IPS-18a (cell line): ENCODE results near the gene DFFB.

Experiments
- H3K27ac ChIP-seq: one replicate; pipeline ENCODE4 v1.5.1; 2013; ENCODE audit warnings: low read length
- H3K27me3 ChIP-seq: one replicate; pipeline ENCODE4 v1.6.1; 2013; ENCODE audit warnings: mild to moderate bottlenecking, low read length; ENCODE audit not compliant: control insufficient read depth, insufficient read depth
- H3K36me3 ChIP-seq: one replicate; pipeline ENCODE4 v1.6.1; 2013; ENCODE audit warnings: low read depth, low read length; ENCODE audit not compliant: control insufficient read depth
- H3K4me1 ChIP-seq: one replicate; pipeline ENCODE4 v1.6.1; 2013; ENCODE audit warnings: low read depth, low read length; ENCODE audit not compliant: control insufficient read depth
- H3K4me3 ChIP-seq: one replicate; pipeline ENCODE4 v1.5.1; 2013; ENCODE audit warnings: low read length
- H3K9ac ChIP-seq: one replicate; pipeline ENCODE4 v1.6.1; 2013; ENCODE audit warnings: mild to moderate bottlenecking, low read length, moderate library complexity
- H3K9me3 ChIP-seq: one replicate; pipeline ENCODE4 v1.6.1; 2013; ENCODE audit warnings: low read depth, low read length; ENCODE audit not compliant: control insufficient read depth

The DFFB gene

GRCh38 chr1:3857791-3858129 is 484 bp downstream of the DFFB start:
- H3K27ac ChIP-seq: no peak overlapping the region

GRCh38 chr1:3858231-3858981 is 1.1 kb downstream of the DFFB start:
- Histone ChIP-seq H3K4me3 (peak overlapping the region; percentile 86), H3K27ac (no peak overlapping the region), H3K36me3 (no peaks in the 10 kb centered on the region), H3K27me3 (peaks cover 33% of the 10 kb centered on the region), H3K9me3 (no peaks in the 10 kb centered on the region), H3K9ac (no peak overlapping the region), H3K4me1 (peaks cover 5% of the 10 kb centered on the region)

More at GRCh38 chr1:3857791-3858129, 484 bp downstream of the DFFB start:
- Histone ChIP-seq H3K9me3 (no peaks in the 10 kb centered on the region), H3K36me3 (no peaks in the 10 kb centered on the region), H3K4me1 (peaks cover 5% of the 10 kb centered on the region), H3K27me3 (peaks cover 33% of the 10 kb centered on the region), H3K9ac (peak overlapping the region; percentile 30), H3K4me3 (peak overlapping the region; percentile 86)

DNA sequence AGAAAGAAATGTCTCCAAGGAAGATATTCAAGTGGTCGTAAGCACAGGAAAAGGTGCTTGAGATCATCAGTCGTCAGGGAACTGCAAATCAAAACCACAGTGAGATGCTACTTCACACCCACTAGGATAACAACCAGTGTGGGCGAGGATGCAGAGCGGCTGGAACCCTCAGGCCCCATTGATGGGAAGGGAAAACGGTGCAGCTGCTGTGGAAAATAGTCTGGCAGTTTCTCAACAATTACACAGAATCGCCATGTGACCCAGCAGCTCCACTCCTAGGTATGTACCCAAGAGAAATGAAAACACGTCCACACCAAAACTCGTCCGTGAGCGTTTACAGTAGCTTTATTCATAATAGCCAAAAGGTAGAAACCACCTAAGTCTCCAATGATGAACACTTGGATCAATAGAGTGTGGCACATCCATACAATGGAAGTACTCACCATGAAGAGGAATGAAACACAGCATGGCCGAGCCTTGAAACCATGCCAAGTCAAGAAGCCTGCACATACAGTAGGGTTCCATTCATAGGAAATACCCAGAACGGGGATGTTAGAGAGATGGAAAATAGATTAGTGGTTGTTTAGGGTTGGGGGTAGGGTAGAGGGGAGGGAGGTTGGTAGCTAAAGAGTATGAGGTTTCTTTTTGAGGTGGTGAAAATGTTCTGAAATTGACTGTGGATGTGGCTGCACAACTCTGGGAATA is 6.1 kb downstream of the DFFB start:
- Histone ChIP-seq H3K9ac (no peak overlapping the region), H3K36me3 (no peaks in the 10 kb centered on the region), H3K4me1 (no peaks in the 10 kb centered on the region), H3K27me3 (peaks cover 16% of the 10 kb centered on the region), H3K9me3 (no peaks in the 10 kb centered on the region), H3K27ac (no peak overlapping the region), H3K4me3 (no peak overlapping the region)

GRCh38 chr1:3864884-3865283 is 7.6 kb downstream of the DFFB start:
- Histone ChIP-seq H3K27me3 (peaks cover under 1% of the 10 kb centered on the region), H3K9me3 (no peaks in the 10 kb centered on the region), H3K9ac (no peak overlapping the region), H3K27ac (no peak overlapping the region), H3K36me3 (no peaks in the 10 kb centered on the region), H3K4me1 (no peaks in the 10 kb centered on the region), H3K4me3 (no peak overlapping the region)

DNA sequence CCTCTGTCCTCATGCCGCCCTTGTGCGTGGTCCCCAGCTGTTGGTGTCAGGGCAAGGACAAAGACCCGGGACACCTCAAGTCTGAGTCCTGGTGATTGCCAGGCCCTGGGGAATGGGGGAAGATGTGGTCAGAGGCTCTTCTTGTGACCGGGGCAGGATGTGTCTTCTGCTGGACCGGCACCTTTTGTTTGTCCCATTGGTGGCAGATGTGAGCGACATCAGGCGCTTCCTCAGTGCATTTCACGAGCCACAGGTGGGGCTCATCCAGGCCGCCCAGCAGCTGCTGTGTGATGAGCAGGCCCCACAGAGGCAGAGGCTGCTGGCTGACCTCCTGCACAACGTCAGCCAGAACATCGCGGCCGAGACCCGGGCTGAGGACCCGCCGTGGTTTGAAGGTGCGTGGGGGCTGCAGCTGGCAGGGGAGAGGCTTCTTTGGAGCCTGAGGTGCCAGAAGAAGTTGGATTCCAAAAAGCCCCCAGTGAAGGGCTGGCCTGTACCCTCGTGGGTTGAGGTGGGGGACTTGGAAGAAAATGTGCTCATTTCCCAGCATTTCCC is 8.4 kb downstream of the DFFB start:
- no peaks in the 10 kb centered on the region for H3K36me3 ChIP-seq
- H3K4me1 ChIP-seq: no peaks in the 10 kb centered on the region
- H3K27ac ChIP-seq: no peak overlapping the region
- H3K9me3 ChIP-seq: no peaks in the 10 kb centered on the region
- H3K27me3 ChIP-seq: no peaks in the 10 kb centered on the region
- H3K4me3 ChIP-seq: no peak overlapping the region
- H3K9ac ChIP-seq: no peak overlapping the region

DNA sequence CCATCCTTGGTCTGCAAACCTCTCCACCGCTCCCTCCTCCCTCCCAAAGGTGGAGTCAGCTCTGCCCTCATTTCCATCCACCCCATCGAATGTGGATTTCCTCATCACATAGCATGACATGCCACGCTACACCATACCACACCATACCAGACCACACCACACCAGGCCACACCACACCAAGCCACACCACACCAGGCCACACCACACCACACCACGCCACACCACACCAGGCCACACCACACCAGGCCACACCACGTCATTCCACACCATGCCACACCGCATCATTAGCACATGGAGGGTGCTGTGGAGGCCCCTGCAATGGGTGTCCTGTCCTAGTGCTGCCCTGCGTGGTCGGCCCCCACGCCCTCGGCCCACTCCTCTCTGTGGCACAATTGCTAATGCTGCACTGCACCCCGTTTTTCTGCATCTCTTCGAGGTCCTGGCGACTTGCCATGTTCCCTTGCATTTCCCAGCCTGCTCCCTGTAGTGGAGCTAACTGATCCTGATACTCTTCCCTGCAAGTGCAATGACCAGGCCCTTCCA is 11.3 kb downstream of the DFFB start:
- Histone ChIP-seq H3K27ac (no peak overlapping the region), H3K36me3 (no peaks in the 10 kb centered on the region)

GRCh38 chr1:3869751-3870301 is 12.6 kb downstream of the DFFB start:
- no peaks in the 10 kb centered on the region for H3K9me3 ChIP-seq
- H3K27ac ChIP-seq: no peak overlapping the region
- H3K27me3 ChIP-seq: no peaks in the 10 kb centered on the region
- no peak overlapping the region for H3K4me3 ChIP-seq
- no peak overlapping the region for H3K9ac ChIP-seq
- no peaks in the 10 kb centered on the region for H3K36me3 ChIP-seq
- no peaks in the 10 kb centered on the region for H3K4me1 ChIP-seq

More for the DNA sequence above, 11.3 kb downstream of the DFFB start:
- Histone ChIP-seq H3K4me1 (no peaks in the 10 kb centered on the region), H3K9me3 (no peaks in the 10 kb centered on the region), H3K4me3 (no peak overlapping the region), H3K27me3 (no peaks in the 10 kb centered on the region), H3K9ac (no peak overlapping the region)

GRCh38 chr1:3871451-3871805 is 14.2 kb downstream of the DFFB start:
- Histone ChIP-seq H3K27ac (no peak overlapping the region), H3K27me3 (no peaks in the 10 kb centered on the region), H3K4me3 (no peak overlapping the region), H3K9ac (no peak overlapping the region), H3K36me3 (no peaks in the 10 kb centered on the region), H3K9me3 (no peaks in the 10 kb centered on the region), H3K4me1 (no peaks in the 10 kb centered on the region)

- Histone ChIP-seq H3K4me3 (no peak overlapping the region), H3K36me3 (no peaks in the 10 kb centered on the region), H3K9ac (no peak overlapping the region), H3K9me3 (no peaks in the 10 kb centered on the region), H3K27ac (no peak overlapping the region), H3K27me3 (no peaks in the 10 kb centered on the region), H3K4me1 (no peaks in the 10 kb centered on the region)
Observed at GRCh38 chr1:3872546-3872945, 15.3 kb downstream of the DFFB start.

- no peaks in the 10 kb centered on the region for H3K4me1 ChIP-seq
- H3K9ac ChIP-seq: no peak overlapping the region
- no peaks in the 10 kb centered on the region for H3K36me3 ChIP-seq
- H3K27me3 ChIP-seq: no peaks in the 10 kb centered on the region
- no peak overlapping the region for H3K4me3 ChIP-seq
- no peaks in the 10 kb centered on the region for H3K9me3 ChIP-seq
- H3K27ac ChIP-seq: no peak overlapping the region
Observed at GRCh38 chr1:3874736-3875135, 17.5 kb downstream of the DFFB start.

DNA sequence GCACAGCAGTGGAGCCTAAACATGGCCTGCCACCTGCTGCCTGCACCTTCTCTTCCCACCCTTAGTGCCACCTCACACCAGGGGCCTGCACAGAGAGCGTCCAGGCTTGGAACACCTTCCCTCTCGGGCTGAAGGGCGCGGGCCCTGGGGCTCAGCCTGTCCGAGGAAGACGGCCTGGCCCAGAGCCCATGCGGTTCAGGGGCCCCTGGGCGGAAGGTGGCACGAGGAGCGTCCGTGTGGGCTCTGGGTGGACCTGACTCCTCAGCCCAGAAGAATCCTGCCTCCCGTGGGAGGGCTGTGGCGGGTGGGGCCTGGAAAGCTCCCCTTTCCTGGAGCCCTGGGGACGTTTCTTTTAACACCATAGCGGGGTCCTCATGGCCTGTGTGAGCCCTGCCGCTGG is 19.4 kb downstream of the DFFB start:
- Histone ChIP-seq H3K9ac (no peak overlapping the region), H3K27ac (no peak overlapping the region), H3K4me1 (no peaks in the 10 kb centered on the region), H3K36me3 (no peaks in the 10 kb centered on the region), H3K4me3 (no peak overlapping the region), H3K27me3 (no peaks in the 10 kb centered on the region), H3K9me3 (no peaks in the 10 kb centered on the region)
